IMR-90 (cell line): ENCODE results near the gene INTU.

ENCODE experiments used
- CTCF ChIP-seq: conservative IDR thresholded peaks from 2 replicates; pipeline ENCODE4 v1.5.1; 2012; ENCODE audit warnings: mild to moderate bottlenecking, low read depth, low read length, improper control_type of control experiment
- MAZ ChIP-seq: IDR thresholded peaks from 2 replicates; pipeline ENCODE4 v1.6.1; 2012; ENCODE audit warnings: low read depth, mild to moderate bottlenecking, low read length, improper control_type of control experiment, moderate library complexity, borderline replicate concordance
- NFE2L2 ChIP-seq: fragments of 150-350 bp; IDR thresholded peaks from 2 replicates; pipeline ENCODE4 v1.6.1; 2016; ENCODE audit warnings: low read depth, mild to moderate bottlenecking, low read length
- POLR2A ChIP-seq: IDR thresholded peaks from 2 replicates; pipeline ENCODE4 v1.6.1; 2012; ENCODE audit warnings: mild to moderate bottlenecking, low read depth, low read length

DNA sequence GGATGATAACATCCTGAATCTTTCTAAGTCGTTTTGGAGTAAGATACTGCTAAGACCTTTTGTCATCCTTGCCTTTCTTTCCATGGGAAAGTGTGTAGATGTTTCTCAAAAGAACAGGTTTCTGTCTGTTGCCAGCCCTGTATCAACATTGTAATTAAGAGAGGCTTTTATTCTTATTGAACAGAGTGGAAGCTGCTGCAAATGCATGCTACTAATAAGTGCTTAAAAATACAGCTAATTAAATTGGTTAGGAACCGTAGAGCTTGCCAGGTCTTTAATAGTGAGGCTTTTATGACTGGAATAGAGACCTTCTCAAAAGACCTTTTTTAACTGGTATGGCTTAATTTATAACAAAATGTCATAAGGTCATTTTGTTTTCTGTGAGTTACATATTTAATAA, 34.4 kb downstream of the INTU start:
- no peak for TF ChIP-seq CTCF
- TF ChIP-seq POLR2A, result no peak
- no peak for TF ChIP-seq NFE2L2
- no peak for TF ChIP-seq MAZ
